ENCODE data around the gene DNMT3B. TPM values are rescaled to one million over a fixed set of nuclear protein-coding genes. Genes with fewer than 3 reads are reported as not detected.

Gene DNMT3B
- total RNA-seq, 1 experiment from 2014 or later: 682 TPM

- TF ChIP-seq, protein P1, sequence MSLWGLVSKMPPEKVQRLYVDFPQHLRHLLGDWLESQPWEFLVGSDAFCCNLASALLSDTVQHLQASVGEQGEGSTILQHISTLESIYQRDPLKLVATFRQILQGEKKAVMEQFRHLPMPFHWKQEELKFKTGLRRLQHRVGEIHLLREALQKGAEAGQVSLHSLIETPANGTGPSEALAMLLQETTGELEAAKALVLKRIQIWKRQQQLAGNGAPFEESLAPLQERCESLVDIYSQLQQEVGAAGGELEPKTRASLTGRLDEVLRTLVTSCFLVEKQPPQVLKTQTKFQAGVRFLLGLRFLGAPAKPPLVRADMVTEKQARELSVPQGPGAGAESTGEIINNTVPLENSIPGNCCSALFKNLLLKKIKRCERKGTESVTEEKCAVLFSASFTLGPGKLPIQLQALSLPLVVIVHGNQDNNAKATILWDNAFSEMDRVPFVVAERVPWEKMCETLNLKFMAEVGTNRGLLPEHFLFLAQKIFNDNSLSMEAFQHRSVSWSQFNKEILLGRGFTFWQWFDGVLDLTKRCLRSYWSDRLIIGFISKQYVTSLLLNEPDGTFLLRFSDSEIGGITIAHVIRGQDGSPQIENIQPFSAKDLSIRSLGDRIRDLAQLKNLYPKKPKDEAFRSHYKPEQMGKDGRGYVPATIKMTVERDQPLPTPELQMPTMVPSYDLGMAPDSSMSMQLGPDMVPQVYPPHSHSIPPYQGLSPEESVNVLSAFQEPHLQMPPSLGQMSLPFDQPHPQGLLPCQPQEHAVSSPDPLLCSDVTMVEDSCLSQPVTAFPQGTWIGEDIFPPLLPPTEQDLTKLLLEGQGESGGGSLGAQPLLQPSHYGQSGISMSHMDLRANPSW (CRISPR knock-in tag; conservative IDR thresholded peaks at IDR 0.05; ENCODE audit: low read depth): no peak
- TF ChIP-seq, protein P2, sequence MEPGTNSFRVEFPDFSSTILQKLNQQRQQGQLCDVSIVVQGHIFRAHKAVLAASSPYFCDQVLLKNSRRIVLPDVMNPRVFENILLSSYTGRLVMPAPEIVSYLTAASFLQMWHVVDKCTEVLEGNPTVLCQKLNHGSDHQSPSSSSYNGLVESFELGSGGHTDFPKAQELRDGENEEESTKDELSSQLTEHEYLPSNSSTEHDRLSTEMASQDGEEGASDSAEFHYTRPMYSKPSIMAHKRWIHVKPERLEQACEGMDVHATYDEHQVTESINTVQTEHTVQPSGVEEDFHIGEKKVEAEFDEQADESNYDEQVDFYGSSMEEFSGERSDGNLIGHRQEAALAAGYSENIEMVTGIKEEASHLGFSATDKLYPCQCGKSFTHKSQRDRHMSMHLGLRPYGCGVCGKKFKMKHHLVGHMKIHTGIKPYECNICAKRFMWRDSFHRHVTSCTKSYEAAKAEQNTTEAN (CRISPR knock-in tag; IDR thresholded peaks at IDR 0.05): no peak
Observed at GRCh38 chr20:32751702-32752457, 10.3 kb upstream of the DNMT3B start (continued).

GRCh38 chr20:32752458-32753250 lies 9.5 kb upstream of the DNMT3B start:
- H3K4me3 Mint-ChIP-seq: no peak overlapping the region
- TF ChIP-seq, protein P3, sequence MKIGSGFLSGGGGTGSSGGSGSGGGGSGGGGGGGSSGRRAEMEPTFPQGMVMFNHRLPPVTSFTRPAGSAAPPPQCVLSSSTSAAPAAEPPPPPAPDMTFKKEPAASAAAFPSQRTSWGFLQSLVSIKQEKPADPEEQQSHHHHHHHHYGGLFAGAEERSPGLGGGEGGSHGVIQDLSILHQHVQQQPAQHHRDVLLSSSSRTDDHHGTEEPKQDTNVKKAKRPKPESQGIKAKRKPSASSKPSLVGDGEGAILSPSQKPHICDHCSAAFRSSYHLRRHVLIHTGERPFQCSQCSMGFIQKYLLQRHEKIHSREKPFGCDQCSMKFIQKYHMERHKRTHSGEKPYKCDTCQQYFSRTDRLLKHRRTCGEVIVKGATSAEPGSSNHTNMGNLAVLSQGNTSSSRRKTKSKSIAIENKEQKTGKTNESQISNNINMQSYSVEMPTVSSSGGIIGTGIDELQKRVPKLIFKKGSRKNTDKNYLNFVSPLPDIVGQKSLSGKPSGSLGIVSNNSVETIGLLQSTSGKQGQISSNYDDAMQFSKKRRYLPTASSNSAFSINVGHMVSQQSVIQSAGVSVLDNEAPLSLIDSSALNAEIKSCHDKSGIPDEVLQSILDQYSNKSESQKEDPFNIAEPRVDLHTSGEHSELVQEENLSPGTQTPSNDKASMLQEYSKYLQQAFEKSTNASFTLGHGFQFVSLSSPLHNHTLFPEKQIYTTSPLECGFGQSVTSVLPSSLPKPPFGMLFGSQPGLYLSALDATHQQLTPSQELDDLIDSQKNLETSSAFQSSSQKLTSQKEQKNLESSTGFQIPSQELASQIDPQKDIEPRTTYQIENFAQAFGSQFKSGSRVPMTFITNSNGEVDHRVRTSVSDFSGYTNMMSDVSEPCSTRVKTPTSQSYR (CRISPR knock-in tag; IDR thresholded peaks at IDR 0.05): no peak
- TF ChIP-seq CTCF (IDR thresholded peaks at IDR 0.05) (no peak), JUN (CRISPR knock-in tag; IDR thresholded peaks at IDR 0.05) (no peak), SP1 (CRISPR knock-in tag; conservative IDR thresholded peaks at IDR 0.05) (no peak), ZNF532 (CRISPR knock-in tag; IDR thresholded peaks at IDR 0.05; ENCODE audit: borderline replicate concordance) (no peak), IRF1 (CRISPR knock-in tag; IDR thresholded peaks at IDR 0.05) (no peak), CREM (CRISPR knock-in tag; IDR thresholded peaks at IDR 0.05) (no peak), ZMAT4 (CRISPR knock-in tag; IDR thresholded peaks at IDR 0.05) (no peak), ZNF671 (CRISPR knock-in tag; IDR thresholded peaks at IDR 0.05) (no peak), SMAD3 (CRISPR knock-in tag; IDR thresholded peaks at IDR 0.05; ENCODE audit: borderline replicate concordance) (no peak), MXD4 (CRISPR knock-in tag; IDR thresholded peaks at IDR 0.05; ENCODE audit: borderline replicate concordance) (no peak), ZNF232 (CRISPR knock-in tag; IDR thresholded peaks at IDR 0.05) (no peak), NR3C1 (CRISPR knock-in tag; conservative IDR thresholded peaks at IDR 0.05; ENCODE audit: low read depth) (no peak), PRRX2 (CRISPR knock-in tag; IDR thresholded peaks at IDR 0.05) (no peak), ATF1 (CRISPR knock-in tag; IDR thresholded peaks at IDR 0.05) (no peak), HMGA2 (CRISPR knock-in tag; IDR thresholded peaks at IDR 0.05) (no peak)
- TF ChIP-seq, protein P4, sequence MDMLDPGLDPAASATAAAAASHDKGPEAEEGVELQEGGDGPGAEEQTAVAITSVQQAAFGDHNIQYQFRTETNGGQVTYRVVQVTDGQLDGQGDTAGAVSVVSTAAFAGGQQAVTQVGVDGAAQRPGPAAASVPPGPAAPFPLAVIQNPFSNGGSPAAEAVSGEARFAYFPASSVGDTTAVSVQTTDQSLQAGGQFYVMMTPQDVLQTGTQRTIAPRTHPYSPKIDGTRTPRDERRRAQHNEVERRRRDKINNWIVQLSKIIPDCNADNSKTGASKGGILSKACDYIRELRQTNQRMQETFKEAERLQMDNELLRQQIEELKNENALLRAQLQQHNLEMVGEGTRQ (CRISPR knock-in tag; IDR thresholded peaks at IDR 0.05): no peak

More at GRCh38 chr20:32752458-32753250, 9.5 kb upstream of the DNMT3B start:
- Mint-ChIP-seq H3K9me3 (no peaks in the 10 kb centered on the region), H3K36me3 (no peaks in the 10 kb centered on the region), H3K27me3 (ENCODE audit: low read depth) (no peaks in the 10 kb centered on the region), H3K27ac (peak overlapping the region; percentile 97), H3K4me1 (peaks cover 84% of the 10 kb centered on the region)
- ChIA-PET POLR2A (no interaction called here), CTCF (interaction anchor here (0.8 to 1.0 kb wide), 2 partner anchors 10 to 37 kb away, joined by 3 read pairs; no protein-coding TSS in a partner anchor)
- no peak for DNase-seq (ENCODE audit: low spot score)
- ATAC-seq: no peak

Data from WTC11 (cell line).